Measurements from ENCODE around the gene PTGIS.

DNA sequence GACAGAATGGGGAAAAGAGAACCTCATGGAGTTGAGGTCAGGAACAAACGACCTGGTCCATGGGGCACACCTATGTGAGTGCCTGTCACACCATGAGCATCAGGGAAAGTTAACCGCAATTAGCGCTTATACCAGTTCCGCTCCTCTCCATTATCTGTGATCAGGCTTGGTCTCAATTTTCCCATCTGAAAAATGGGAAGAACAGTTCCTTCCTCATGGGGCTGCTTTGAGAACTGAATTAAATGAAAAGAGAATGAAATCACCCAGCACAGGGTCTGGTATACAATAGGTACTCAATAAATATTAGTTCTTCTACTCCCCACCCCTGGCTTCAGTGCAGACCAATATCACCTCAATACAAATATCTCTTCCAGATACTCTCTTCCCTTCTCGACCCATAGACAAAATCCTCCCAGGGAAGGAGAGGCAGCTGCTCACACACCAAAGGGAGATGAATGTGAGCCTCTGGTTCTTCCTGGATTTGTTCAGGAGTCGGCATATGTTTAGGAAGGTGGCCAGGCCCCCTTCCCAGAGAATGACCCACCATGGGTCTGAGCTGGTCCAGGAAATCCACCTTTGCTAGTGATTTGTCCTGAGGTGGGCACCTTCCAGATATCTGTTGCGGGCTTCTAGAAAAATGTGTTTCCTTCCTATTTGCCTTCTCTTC is 2.4 kb upstream of the PTGIS start:
- TF ChIP-seq, protein P1, sequence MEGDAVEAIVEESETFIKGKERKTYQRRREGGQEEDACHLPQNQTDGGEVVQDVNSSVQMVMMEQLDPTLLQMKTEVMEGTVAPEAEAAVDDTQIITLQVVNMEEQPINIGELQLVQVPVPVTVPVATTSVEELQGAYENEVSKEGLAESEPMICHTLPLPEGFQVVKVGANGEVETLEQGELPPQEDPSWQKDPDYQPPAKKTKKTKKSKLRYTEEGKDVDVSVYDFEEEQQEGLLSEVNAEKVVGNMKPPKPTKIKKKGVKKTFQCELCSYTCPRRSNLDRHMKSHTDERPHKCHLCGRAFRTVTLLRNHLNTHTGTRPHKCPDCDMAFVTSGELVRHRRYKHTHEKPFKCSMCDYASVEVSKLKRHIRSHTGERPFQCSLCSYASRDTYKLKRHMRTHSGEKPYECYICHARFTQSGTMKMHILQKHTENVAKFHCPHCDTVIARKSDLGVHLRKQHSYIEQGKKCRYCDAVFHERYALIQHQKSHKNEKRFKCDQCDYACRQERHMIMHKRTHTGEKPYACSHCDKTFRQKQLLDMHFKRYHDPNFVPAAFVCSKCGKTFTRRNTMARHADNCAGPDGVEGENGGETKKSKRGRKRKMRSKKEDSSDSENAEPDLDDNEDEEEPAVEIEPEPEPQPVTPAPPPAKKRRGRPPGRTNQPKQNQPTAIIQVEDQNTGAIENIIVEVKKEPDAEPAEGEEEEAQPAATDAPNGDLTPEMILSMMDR (IDR thresholded peaks at IDR 0.05) = no peak
- no peak for TF ChIP-seq POLR2A (IDR thresholded peaks at IDR 0.05)
